CD4-positive, alpha-beta memory T cell (primary cell): ENCODE data around the gene PI4KA. TPM values are rescaled to one million over a fixed set of nuclear protein-coding genes. Genes with fewer than 3 reads are reported as not detected.
"Not testable (repeated sequence)": the region's sequence is repeated elsewhere in the genome, so short reads cannot be mapped to it uniquely, and the experiment has no call there.

Source experiments
- CTCF ChIA-PET: fragments of 350-600 bp; sonication (Branson Sonifier 250); formaldehyde crosslinking; loops from one replicate; lab custom pipeline; 2021; ENCODE audit warnings: inconsistent platforms; ENCODE audit not compliant: partially characterized antibody; lab: Charles Lee
- POLR2A ChIA-PET: fragments of 350-600 bp; sonication (Branson Sonifier 250); formaldehyde crosslinking; loops from one replicate; lab custom pipeline; 2021; ENCODE audit not compliant: partially characterized antibody; lab: Charles Lee
- DNase-seq, 5 donors: peaks; one replicate each; pipeline versions ENCODE4 v3.0.0 to v3.0.0-alpha.2; 2020 to 2022; ENCODE audit warnings: mixed read lengths in 1 of 5
- H3K27ac ChIP-seq: one replicate; pipeline ENCODE4 v1.7.0; 2013; ENCODE audit warnings: low read depth, low read length
- H3K27me3 ChIP-seq: 2 replicates; pipeline ENCODE4 v1.7.0; 2013; ENCODE audit warnings: mild to moderate bottlenecking, low read length, moderate library complexity; ENCODE audit not compliant: insufficient read depth
- H3K36me3 ChIP-seq: 2 replicates; pipeline ENCODE4 v1.7.0; 2013; ENCODE audit warnings: mild to moderate bottlenecking, low read length, moderate library complexity; ENCODE audit not compliant: insufficient read depth
- H3K4me1 ChIP-seq: 2 replicates; pipeline ENCODE4 v1.7.0; 2013; ENCODE audit warnings: mild to moderate bottlenecking, low read length, moderate library complexity; ENCODE audit not compliant: insufficient read depth
- H3K4me3 ChIP-seq, 2 donors: one replicate each; pipeline ENCODE4 v1.7.0; 2013; ENCODE audit warnings: low read length in 2 of 2, mild to moderate bottlenecking in 1 of 2
- H3K9me3 ChIP-seq, 2 donors: one replicate each; pipeline ENCODE4 v1.7.0; 2013; ENCODE audit warnings: low read length in 2 of 2, control low read depth in 1 of 2; ENCODE audit not compliant: control insufficient read depth in 1 of 2
- H3K27ac Mint-ChIP-seq, 7 donors: one replicate each; pipeline ENCODE4 v1.8.0; 2020 to 2021; ENCODE audit warnings: mixed read lengths in 7 of 7, mild to moderate bottlenecking in 6 of 7, inconsistent platforms in 3 of 7, moderate library complexity in 3 of 7
- H3K27me3 Mint-ChIP-seq, 2 donors: one replicate each; pipeline ENCODE4 v1.8.0; 2020 to 2021; ENCODE audit warnings: mixed read lengths in 2 of 2
- H3K36me3 Mint-ChIP-seq, 2 donors: one replicate each; pipeline ENCODE4 v1.8.0; 2020 to 2021; ENCODE audit warnings: mixed read lengths in 2 of 2, inconsistent platforms in 1 of 2, mild to moderate bottlenecking in 1 of 2
- H3K4me1 Mint-ChIP-seq, 4 donors: one replicate each; pipeline ENCODE4 v1.8.0; 2020 to 2021; ENCODE audit warnings: mixed read lengths in 4 of 4, mild to moderate bottlenecking in 1 of 4
- H3K4me3 Mint-ChIP-seq, 8 donors: one replicate each; pipeline ENCODE4 v1.8.0; 2020 to 2021; ENCODE audit warnings: mixed read lengths in 8 of 8, mild to moderate bottlenecking in 7 of 8, moderate library complexity in 6 of 8, inconsistent platforms in 3 of 8
- H3K9me3 Mint-ChIP-seq, 8 donors: one replicate each; pipeline ENCODE4 v1.8.0; 2020 to 2021; ENCODE audit warnings: mixed read lengths in 8 of 8, mild to moderate bottlenecking in 5 of 8, inconsistent platforms in 3 of 8, moderate library complexity in 1 of 8
- intact Hi-C: fragments of 100-400 bp; cut with micrococcal nuclease; formaldehyde crosslinking; loops from one replicate; pipeline ENCODE4 v1.15.1; 2023
- polyA plus RNA-seq, 2 donors: library from polyadenylated mRNA; unstranded; fragments of 300-500 nt; fragmentation: Illumina TruSeq; gene quantifications; one replicate each; pipeline ENCODE4 v1.2.3, GENCODE V29; 2021
- total RNA-seq, 2 experiments: library from RNA; stranded (reverse); gene quantifications; one replicate each; pipeline ENCODE4 v1.2.3, GENCODE V29; 2021

PI4KA gene
- total and polyA plus RNA-seq, 4 experiments from 2014 or later: 31.5 to 145 (median 110) TPM

- H3K27ac Mint-ChIP-seq, CTCF ChIA-PET, POLR2A ChIA-PET, H3K4me3 Mint-ChIP-seq, H3K9me3 Mint-ChIP-seq, H3K27me3 ChIP-seq, H3K4me1 Mint-ChIP-seq, DNase-seq, H3K36me3 ChIP-seq, H3K36me3 Mint-ChIP-seq, H3K9me3 ChIP-seq, intact Hi-C loops, H3K27ac ChIP-seq, H3K4me3 ChIP-seq, H3K4me1 ChIP-seq: not testable (repeated sequence)
- H3K27me3 Mint-ChIP-seq: peaks cover 8 to 13% of the 10 kb centered on the region in 2 donors
Observed at GRCh38 chr22:20668226-20668625, 190.4 kb downstream of the PI4KA start.

GRCh38 chr22:20667548-20667947 lies 191.1 kb downstream of the PI4KA start:
- H3K4me1 Mint-ChIP-seq, H3K4me3 ChIP-seq, H3K27me3 ChIP-seq, intact Hi-C loops, H3K36me3 Mint-ChIP-seq, POLR2A ChIA-PET, CTCF ChIA-PET, H3K9me3 Mint-ChIP-seq, H3K27ac ChIP-seq, DNase-seq, H3K9me3 ChIP-seq, H3K4me3 Mint-ChIP-seq, H3K4me1 ChIP-seq, H3K27ac Mint-ChIP-seq, H3K36me3 ChIP-seq: not testable (repeated sequence)
- peaks cover 9 to 15% of the 10 kb centered on the region in 2 donors for H3K27me3 Mint-ChIP-seq

DNA sequence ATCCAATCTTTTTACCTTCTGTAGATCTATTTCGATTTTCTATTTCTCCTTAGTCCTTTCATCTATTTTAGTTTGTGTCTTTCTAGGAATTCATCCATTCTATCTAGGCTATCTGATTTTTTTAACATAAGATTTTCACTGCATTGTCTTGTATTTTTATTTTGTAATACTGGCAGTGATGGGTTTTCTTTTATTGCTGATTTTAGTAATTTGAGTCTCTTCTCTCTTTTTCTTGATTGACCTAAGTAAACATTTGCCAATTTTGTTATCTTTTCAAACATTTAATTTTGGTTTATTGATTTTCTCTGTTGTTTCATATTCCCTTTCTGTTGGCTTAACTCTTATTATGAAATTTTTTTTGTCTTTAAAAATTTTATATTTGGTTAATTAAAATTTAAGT lies 192.1 kb downstream of the PI4KA start:
- no peak overlapping the region for H3K4me3 Mint-ChIP-seq
- H3K4me1 ChIP-seq: no peaks in the 10 kb centered on the region
- CTCF ChIA-PET: no interaction called here
- H3K27ac ChIP-seq: no peak overlapping the region
- H3K9me3 ChIP-seq: no peaks in the 10 kb centered on the region
- H3K27me3 Mint-ChIP-seq: peaks cover 12 to 14% of the 10 kb centered on the region in 2 donors
- H3K4me1 Mint-ChIP-seq: peaks cover 0 to 1% (median 0%) of the 10 kb centered on the region in 4 donors
- H3K27me3 ChIP-seq: no peaks in the 10 kb centered on the region
- H3K4me3 ChIP-seq: no peak overlapping the region
- POLR2A ChIA-PET: no interaction called here
- H3K9me3 Mint-ChIP-seq: peaks cover 0 to 10% (median 4%) of the 10 kb centered on the region in 8 donors
- H3K36me3 ChIP-seq: no peaks in the 10 kb centered on the region
- H3K27ac Mint-ChIP-seq: no peak overlapping the region
- no peak for DNase-seq
- intact Hi-C loops: no loop called here
- H3K36me3 Mint-ChIP-seq: peaks cover 0 to 6% of the 10 kb centered on the region in 2 donors

DNA sequence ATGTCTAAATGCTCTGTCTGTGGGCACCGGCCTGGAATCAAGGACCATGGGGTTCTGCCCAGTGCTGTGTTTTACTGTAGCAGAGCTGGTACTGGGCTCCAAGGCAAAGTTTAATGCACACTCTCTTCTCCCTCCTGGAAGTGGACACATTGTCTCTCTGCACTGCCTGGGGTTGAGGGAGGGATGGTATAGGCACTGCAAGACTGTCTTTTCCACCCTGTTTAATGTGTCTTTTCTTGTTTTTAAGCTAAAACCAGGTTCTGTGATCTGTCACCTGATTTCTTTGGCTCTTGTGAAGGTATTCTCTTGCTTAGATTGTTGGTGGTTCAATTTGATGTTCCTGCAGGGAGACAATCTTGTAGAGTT lies 194.0 kb downstream of the PI4KA start:
- intact Hi-C loops: no loop called here
- Mint-ChIP-seq H3K27ac (no peak overlapping the region), H3K36me3 (peaks cover 0 to 6% of the 10 kb centered on the region in 2 donors), H3K27me3 (peaks cover 13% of the 10 kb centered on the region in 2 donors), H3K4me3 (no peak overlapping the region), H3K4me1 (no peaks in the 10 kb centered on the region), H3K9me3 (peaks cover 0 to 10% (median 4%) of the 10 kb centered on the region in 8 donors)
- no peaks in the 10 kb centered on the region for H3K36me3 ChIP-seq
- H3K27me3 ChIP-seq: no peaks in the 10 kb centered on the region
- no peak for DNase-seq
- no peak overlapping the region for H3K27ac ChIP-seq
- CTCF ChIA-PET: interaction anchor here (1.1 kb wide), 1 partner anchor 78 kb away, joined by 3 read pairs; no protein-coding TSS in a partner anchor
- no peaks in the 10 kb centered on the region for H3K4me1 ChIP-seq
- POLR2A ChIA-PET: no interaction called here
- no peak overlapping the region for H3K4me3 ChIP-seq
- H3K9me3 ChIP-seq: no peaks in the 10 kb centered on the region

GRCh38 chr22:20663941-20664593 lies 194.5 kb downstream of the PI4KA start:
- no peaks in the 10 kb centered on the region for H3K4me1 Mint-ChIP-seq
- peaks cover 0 to 10% (median 4%) of the 10 kb centered on the region in 8 donors for H3K9me3 Mint-ChIP-seq
- ChIA-PET CTCF (interaction anchor here (1.1 kb wide), 1 partner anchor 78 kb away, joined by 3 read pairs; no protein-coding TSS in a partner anchor), POLR2A (no interaction called here)
- intact Hi-C loops: no loop called here
- Histone ChIP-seq H3K9me3 (no peaks in the 10 kb centered on the region), H3K36me3 (no peaks in the 10 kb centered on the region), H3K4me1 (no peaks in the 10 kb centered on the region), H3K4me3 (no peak overlapping the region), H3K27ac (no peak overlapping the region), H3K27me3 (no peaks in the 10 kb centered on the region)
- no peak for DNase-seq
- H3K36me3 Mint-ChIP-seq: peaks cover 0 to 6% of the 10 kb centered on the region in 2 donors
- H3K27me3 Mint-ChIP-seq: peaks cover 13% of the 10 kb centered on the region in 2 donors
- no peak overlapping the region for H3K27ac Mint-ChIP-seq
- H3K4me3 Mint-ChIP-seq: peak overlapping the region in 1 of 8 donors; percentile 31

GRCh38 chr22:20663137-20663828 lies 195.3 kb downstream of the PI4KA start:
- peaks cover 0 to 10% (median 4%) of the 10 kb centered on the region in 8 donors for H3K9me3 Mint-ChIP-seq
- no peak overlapping the region for H3K27ac Mint-ChIP-seq
- Histone ChIP-seq H3K4me3 (no peak overlapping the region), H3K36me3 (no peaks in the 10 kb centered on the region), H3K4me1 (no peaks in the 10 kb centered on the region), H3K9me3 (no peaks in the 10 kb centered on the region), H3K27ac (no peak overlapping the region), H3K27me3 (no peaks in the 10 kb centered on the region)
- no peak overlapping the region for H3K4me3 Mint-ChIP-seq
- H3K4me1 Mint-ChIP-seq: no peaks in the 10 kb centered on the region
- ChIA-PET CTCF (interaction anchor here (1.1 kb wide), 1 partner anchor 79 kb away, joined by 3 read pairs; no protein-coding TSS in a partner anchor), POLR2A (no interaction called here)
- intact Hi-C loops: no loop called here
- DNase-seq: no peak
- H3K36me3 Mint-ChIP-seq: peaks cover 0 to 6% of the 10 kb centered on the region in 2 donors
- peaks cover 13 to 18% of the 10 kb centered on the region in 2 donors for H3K27me3 Mint-ChIP-seq

DNA sequence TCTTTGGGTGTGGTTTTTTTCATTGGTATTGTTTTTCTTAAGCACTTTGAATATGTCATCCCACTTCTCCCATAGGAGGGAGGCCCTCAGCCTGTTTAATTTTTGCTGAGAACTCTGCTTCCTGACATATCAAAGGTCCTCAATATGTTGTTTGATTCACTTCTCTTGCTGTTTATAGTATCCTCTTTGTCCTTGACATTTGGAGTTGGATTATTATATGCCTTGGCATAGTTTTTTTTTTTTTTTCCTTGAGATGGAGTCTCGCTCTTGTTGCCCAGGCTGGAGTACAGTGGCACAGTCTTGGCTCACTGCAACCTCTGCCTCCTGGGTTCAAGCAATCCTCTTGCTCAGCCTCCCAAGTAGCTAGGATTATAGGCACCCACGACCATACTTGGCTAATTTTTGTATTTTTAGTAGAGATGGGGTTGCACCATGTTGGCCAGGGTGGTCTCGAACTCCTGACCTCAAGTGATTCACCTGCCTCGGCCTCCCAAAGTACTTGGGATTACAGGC lies 196.0 kb downstream of the PI4KA start:
- peaks cover 13 to 20% of the 10 kb centered on the region in 2 donors for H3K27me3 Mint-ChIP-seq
- H3K9me3 Mint-ChIP-seq, H3K4me3 Mint-ChIP-seq, intact Hi-C loops, H3K4me3 ChIP-seq, H3K36me3 ChIP-seq, DNase-seq, H3K9me3 ChIP-seq, POLR2A ChIA-PET, H3K36me3 Mint-ChIP-seq, H3K27ac Mint-ChIP-seq, H3K27me3 ChIP-seq, H3K4me1 Mint-ChIP-seq, H3K27ac ChIP-seq, H3K4me1 ChIP-seq, CTCF ChIA-PET: not testable (repeated sequence)
